Prostate gland (tissue), 2 donors: Measurements from ENCODE around the gene A3GALT2. TPM values are rescaled to one million over a fixed set of nuclear protein-coding genes. Genes with fewer than 3 reads are reported as not detected.

Experiments
- DNase-seq: peaks from one replicate; pipeline ENCODE4 v3.0.0-alpha.2; 2019; ENCODE audit warnings: low spot score
- H3K27ac ChIP-seq, 2 donors: fragments of 200-600 bp; sonication (generic); 2 replicates each; pipeline ENCODE4 v1.5.1; 2017 to 2019
- H3K27me3 ChIP-seq: fragments of 200-600 bp; sonication (generic); replicated peaks from 2 replicates; pipeline ENCODE4 v1.5.1; 2019; ENCODE audit not compliant: insufficient read depth
- H3K36me3 ChIP-seq, 2 donors: fragments of 200-600 bp; sonication (generic); 1 replicate in 1 of 2; 2 replicates in 1 of 2; pipeline versions ENCODE4 v1.5.1 to v1.8.1; 2017 to 2019
- H3K4me1 ChIP-seq: fragments of 200-600 bp; sonication (generic); replicated peaks from 2 replicates; pipeline ENCODE4 v1.5.1; 2019
- H3K4me3 ChIP-seq, 2 donors: fragments of 200-600 bp; sonication (generic); 2 replicates each; pipeline ENCODE4 v1.5.1; 2017 to 2019
- H3K9me3 ChIP-seq: fragments of 200-600 bp; sonication (generic); 2 replicates; pipeline ENCODE4 v1.5.1; 2017
- POLR2A ChIP-seq: fragments of 450-650 bp; IDR thresholded peaks from one replicate; pipeline ENCODE4 v1.6.1; 2016; ENCODE audit warnings: antibody characterized with exemption, mild to moderate bottlenecking
- POLR2AphosphoS5 ChIP-seq: sonication (generic); formaldehyde crosslinking; IDR thresholded peaks from one replicate; pipeline ENCODE4 v1.6.1; 2017; ENCODE audit warnings: antibody characterized with exemption
- WGBS: methylation state at CpG from one replicate; pipeline ENCODE4 v1.1.5; 2018; 5-methylcytosine and 5-hydroxymethylcytosine counted together
- intact Hi-C: fragments of 100-400 bp; cut with DNase I; formaldehyde crosslinking; loops from one replicate; pipeline ENCODE4 v1.14.2; 2022
- total RNA-seq, 2 donors: library from RNA; depleted of rRNA; stranded (reverse); fragments of >200 nt; gene quantifications; one replicate each; pipeline ENCODE4 v1.1.0, GENCODE V29; 2016
- TF ChIP-seq, protein P1 (sequence below), 4 experiments: fragments of 200-600 bp in 2 of 4; fragments of 450-650 bp in 2 of 4; sonication (generic) in 2 of 4; IDR thresholded peaks; 1 replicate in 3 of 4; 2 replicates in 1 of 4; pipeline ENCODE4 v1.5.1; 2016 to 2019; ENCODE audit warnings: antibody characterized with exemption in 4 of 4, mild to moderate bottlenecking in 2 of 4, moderate library complexity in 2 of 4

The A3GALT2 gene
- total RNA-seq, 2 donors from 2014 or later = 0.46 TPM; not detected in 1

DNA sequence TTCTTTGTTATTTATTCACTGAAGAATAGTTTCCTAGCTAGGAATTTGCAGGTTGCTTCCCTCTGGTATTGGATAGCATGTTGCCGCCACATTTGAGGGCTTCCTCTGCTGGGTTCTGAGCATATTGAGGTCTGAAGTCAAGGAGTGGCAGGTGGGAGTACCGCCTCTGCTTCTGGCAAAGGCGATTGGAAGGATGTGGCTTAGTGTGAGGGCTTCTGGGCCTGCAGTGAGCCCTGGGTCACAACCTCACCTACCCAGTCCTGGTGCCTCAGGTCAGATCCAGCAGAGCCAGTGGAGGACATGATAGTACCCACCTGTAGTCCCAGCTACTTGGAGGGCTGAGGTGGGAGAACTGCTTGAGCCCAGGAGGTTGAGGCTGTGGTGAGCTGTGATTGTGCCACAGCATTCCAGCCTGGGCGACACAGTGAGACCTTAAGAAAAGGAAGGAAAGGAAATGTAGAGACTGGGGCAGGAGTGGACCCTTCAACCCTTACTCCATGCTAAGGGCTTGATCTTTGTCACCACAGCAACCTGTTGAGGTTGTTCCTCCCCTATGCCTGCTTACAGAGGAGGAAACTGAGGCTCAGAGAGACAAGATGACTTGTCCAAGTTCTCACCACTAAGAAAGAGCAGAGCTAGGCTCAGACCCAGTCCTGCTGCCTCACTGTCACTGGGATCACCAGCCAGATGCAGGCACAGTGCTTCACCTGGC lies 22.8 kb downstream of the A3GALT2 start:
- Histone ChIP-seq H3K27ac (no peak overlapping the region), H3K27me3 (no peaks in the 10 kb centered on the region), H3K9me3 (no peaks in the 10 kb centered on the region), H3K4me1 (no peaks in the 10 kb centered on the region), H3K4me3 (no peak overlapping the region), H3K36me3 (no peaks in the 10 kb centered on the region)
- no peak for TF ChIP-seq POLR2A
- TF ChIP-seq, protein P1, sequence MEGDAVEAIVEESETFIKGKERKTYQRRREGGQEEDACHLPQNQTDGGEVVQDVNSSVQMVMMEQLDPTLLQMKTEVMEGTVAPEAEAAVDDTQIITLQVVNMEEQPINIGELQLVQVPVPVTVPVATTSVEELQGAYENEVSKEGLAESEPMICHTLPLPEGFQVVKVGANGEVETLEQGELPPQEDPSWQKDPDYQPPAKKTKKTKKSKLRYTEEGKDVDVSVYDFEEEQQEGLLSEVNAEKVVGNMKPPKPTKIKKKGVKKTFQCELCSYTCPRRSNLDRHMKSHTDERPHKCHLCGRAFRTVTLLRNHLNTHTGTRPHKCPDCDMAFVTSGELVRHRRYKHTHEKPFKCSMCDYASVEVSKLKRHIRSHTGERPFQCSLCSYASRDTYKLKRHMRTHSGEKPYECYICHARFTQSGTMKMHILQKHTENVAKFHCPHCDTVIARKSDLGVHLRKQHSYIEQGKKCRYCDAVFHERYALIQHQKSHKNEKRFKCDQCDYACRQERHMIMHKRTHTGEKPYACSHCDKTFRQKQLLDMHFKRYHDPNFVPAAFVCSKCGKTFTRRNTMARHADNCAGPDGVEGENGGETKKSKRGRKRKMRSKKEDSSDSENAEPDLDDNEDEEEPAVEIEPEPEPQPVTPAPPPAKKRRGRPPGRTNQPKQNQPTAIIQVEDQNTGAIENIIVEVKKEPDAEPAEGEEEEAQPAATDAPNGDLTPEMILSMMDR (IDR thresholded peaks at IDR 0.05) = no peak
- no peak for TF ChIP-seq POLR2AphosphoS5
- WGBS = 94% methylated on average over 4 of the region's 4 CpGs
- no peak for DNase-seq
- intact Hi-C loops = loop anchor here (5.0 to 10.0 kb wide), 2 partner anchors 83 to 159 kb away; no protein-coding TSS in a partner anchor

DNA sequence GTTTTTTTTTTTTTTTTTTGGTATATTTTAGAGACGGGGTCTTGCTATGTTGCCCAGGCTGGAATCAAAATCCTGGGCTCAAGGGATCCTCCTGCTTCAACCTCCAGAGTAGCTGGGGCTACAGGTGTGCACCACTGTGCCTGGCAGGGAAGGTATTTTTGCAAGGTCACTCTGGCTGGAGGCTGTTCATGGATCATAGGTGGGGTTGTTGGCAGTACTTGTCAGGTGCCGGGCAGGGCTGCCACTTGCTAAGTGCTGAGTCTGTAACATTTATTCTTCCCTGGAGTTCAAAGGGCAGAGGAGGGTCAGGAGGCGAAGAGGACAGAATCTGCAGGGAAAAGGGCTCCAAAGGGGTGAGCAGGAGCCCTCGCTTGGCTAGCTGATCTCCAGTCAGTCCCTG lies 24.1 kb downstream of the A3GALT2 start:
- Histone ChIP-seq H3K4me1 (no peaks in the 10 kb centered on the region), H3K27ac (no peak overlapping the region), H3K36me3 (no peaks in the 10 kb centered on the region), H3K9me3 (no peaks in the 10 kb centered on the region), H3K4me3 (no peak overlapping the region), H3K27me3 (no peaks in the 10 kb centered on the region)
- DNase-seq = no peak
- intact Hi-C loops = loop anchor here (5.0 to 10.0 kb wide), 2 partner anchors 82 to 160 kb away; no protein-coding TSS in a partner anchor
- WGBS = 92% methylated on average over 4 of the region's 4 CpGs
- TF ChIP-seq, protein P1 (IDR thresholded peaks at IDR 0.05) = no peak
- TF ChIP-seq POLR2A (no peak), POLR2AphosphoS5 (no peak)

DNA sequence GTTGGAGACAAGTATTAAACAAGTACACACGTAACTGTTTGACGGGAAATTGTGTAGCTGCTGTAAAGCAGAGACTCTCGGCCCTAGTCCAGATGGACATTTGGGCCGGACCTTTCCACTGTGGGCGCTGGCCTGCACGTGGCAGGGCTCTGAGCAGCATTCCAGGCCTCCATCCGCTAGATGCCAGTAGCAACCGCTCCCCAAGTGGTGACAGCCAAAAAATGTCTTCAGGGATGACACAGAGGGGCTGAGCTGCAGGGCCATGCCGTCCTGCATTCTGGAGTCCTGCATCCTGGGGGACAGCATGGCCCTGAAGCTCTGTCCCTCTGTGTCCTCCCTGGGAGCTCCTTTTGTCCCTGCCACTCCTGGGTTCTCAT lies 24.8 kb downstream of the A3GALT2 start:
- H3K36me3 ChIP-seq = no peaks in the 10 kb centered on the region
- DNase-seq = no peak
- H3K27me3 ChIP-seq = no peaks in the 10 kb centered on the region
- H3K27ac ChIP-seq = no peak overlapping the region
- H3K4me1 ChIP-seq = no peaks in the 10 kb centered on the region
- H3K9me3 ChIP-seq = no peaks in the 10 kb centered on the region
- H3K4me3 ChIP-seq = no peak overlapping the region
- intact Hi-C loops = loop anchor here (5.0 to 10.0 kb wide), 2 partner anchors 81 to 161 kb away; no protein-coding TSS in a partner anchor
- 65% methylated on average over 9 of the region's 9 CpGs for WGBS
- TF ChIP-seq POLR2A (no peak), POLR2AphosphoS5 (no peak)
- TF ChIP-seq, protein P1 (IDR thresholded peaks at IDR 0.05) = no peak

DNA sequence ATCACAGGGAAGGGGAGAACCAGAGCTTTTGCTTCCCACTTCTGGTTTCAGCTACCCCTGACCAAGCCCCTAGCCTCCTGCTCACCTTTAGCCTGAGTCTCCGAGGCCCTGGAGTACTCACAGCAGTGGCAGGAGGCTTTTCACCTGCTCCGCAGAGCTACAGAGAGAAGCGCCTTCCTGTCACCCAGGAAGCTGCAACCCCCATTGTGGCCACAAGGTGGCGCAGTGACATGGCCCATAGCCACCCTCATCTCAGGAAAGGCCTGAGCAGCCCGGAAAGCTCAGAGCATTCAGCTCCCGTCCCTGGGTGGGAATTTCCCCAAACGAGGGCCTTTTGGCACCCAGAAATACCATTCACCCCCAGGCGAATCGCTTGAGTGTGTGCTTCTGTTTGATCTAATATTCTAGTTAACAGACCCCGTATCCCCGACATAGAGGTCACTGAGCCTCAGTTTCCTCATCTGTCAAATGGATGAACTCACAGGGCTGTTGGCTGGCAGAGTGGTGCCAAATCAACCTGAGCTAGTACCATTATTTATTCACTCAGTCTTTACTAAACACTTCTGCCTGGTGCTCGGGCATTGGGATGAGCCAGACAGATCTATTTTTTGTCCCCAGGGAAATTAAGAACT lies 25.3 kb downstream of the A3GALT2 start:
- H3K4me3 ChIP-seq = no peak overlapping the region
- H3K27ac ChIP-seq = no peak overlapping the region
- 25% methylated on average over 12 of the region's 12 CpGs for WGBS
- no peaks in the 10 kb centered on the region for H3K4me1 ChIP-seq
- H3K9me3 ChIP-seq = no peaks in the 10 kb centered on the region
- H3K36me3 ChIP-seq = no peaks in the 10 kb centered on the region
- DNase-seq = peak; percentile 87
- intact Hi-C loops = loop anchor here (2.0 to 10.0 kb wide), 4 partner anchors 71 to 175 kb away; no protein-coding TSS in a partner anchor
- TF ChIP-seq POLR2AphosphoS5 = peak; percentile 71
- TF ChIP-seq, protein P1 (IDR thresholded peaks at IDR 0.05) = peak; percentile 97 to 99 (median 98)
- TF ChIP-seq POLR2A = no peak
- no peaks in the 10 kb centered on the region for H3K27me3 ChIP-seq
